IMR-90 (cell line): ENCODE measurements around the gene SERPINA1. TPM values are rescaled to one million over a fixed set of nuclear protein-coding genes. Genes with fewer than 3 reads are reported as not detected.

Experiments used
- ATAC-seq: fragments of 200-7000 bp; cut with Tn5 transposase; 2 replicates; pipeline ENCODE4 v1.9.1; 2020; ENCODE audit warnings: low read depth, mild to moderate bottlenecking, moderate library complexity
- BruUV-seq: library from RNA; stranded (reverse); fragments of 400-500 nt; replicated peaks from 2 replicates; lab custom pipeline; 2021; lab: Mats Ljungman, UMichigan
- CTCF ChIA-PET: fragments of 300-600 bp; formaldehyde crosslinking; extraction: SDS; loops from one replicate; lab custom pipeline; 2021; ENCODE audit warnings: antibody characterized with exemption; lab: Yijun Ruan, JAX
- POLR2A ChIA-PET: fragments of 300-600 bp; sonication (Branson Sonifier 250); formaldehyde crosslinking; loops from one replicate; lab custom pipeline; 2022; ENCODE audit warnings: antibody characterized with exemption; ENCODE audit not compliant: unreplicated experiment; lab: Charles Lee
- DNase-seq: peaks from one replicate; pipeline ENCODE4 v3.0.0; 2013
- H2AFZ ChIP-seq: replicated peaks from 2 replicates; pipeline ENCODE3; 2013; ENCODE audit warnings: low read length, mild to moderate bottlenecking; ENCODE audit not compliant: poor library complexity
- H2AK5ac ChIP-seq: 2 replicates; pipeline ENCODE4 v1.6.1; 2013; ENCODE audit warnings: low read depth, low read length, inconsistent platforms
- H2AK9ac ChIP-seq: replicated peaks from 2 replicates; pipeline ENCODE3; 2013; ENCODE audit warnings: mild to moderate bottlenecking, low read depth, low read length, moderate library complexity; ENCODE audit not compliant: poor library complexity
- H2BK120ac ChIP-seq: 2 replicates; pipeline ENCODE4 v1.6.1; 2013; ENCODE audit warnings: low read depth, low read length, inconsistent platforms
- H2BK15ac ChIP-seq: 3 replicates; pipeline ENCODE4 v1.6.1; 2013; ENCODE audit warnings: low read depth, low read length, inconsistent platforms
- H2BK20ac ChIP-seq: 2 replicates; pipeline ENCODE4 v1.6.1; 2013; ENCODE audit warnings: low read depth, mild to moderate bottlenecking, inconsistent platforms, low read length, moderate library complexity
- H2BK5ac ChIP-seq: 2 replicates; pipeline ENCODE4 v1.6.1; 2013; ENCODE audit warnings: mild to moderate bottlenecking, low read depth, low read length, inconsistent platforms; ENCODE audit not compliant: poor library complexity, severe bottlenecking
- H3K14ac ChIP-seq: replicated peaks from 2 replicates; pipeline ENCODE4 v1.6.1; 2013; ENCODE audit warnings: low read depth, low read length, inconsistent platforms
- H3K18ac ChIP-seq: 2 replicates; pipeline ENCODE4 v1.6.1; 2013; ENCODE audit warnings: low read depth, low read length, control low read depth
- H3K23ac ChIP-seq: 2 replicates; pipeline ENCODE4 v1.6.1; 2013; ENCODE audit warnings: low read depth, low read length, inconsistent platforms
- H3K27ac ChIP-seq: 2 replicates; pipeline ENCODE4 v1.5.1; 2013; ENCODE audit warnings: mild to moderate bottlenecking, control low read depth, low read length; ENCODE audit not compliant: insufficient read depth
- H3K27me3 ChIP-seq: 2 replicates; pipeline ENCODE4 v1.6.1; 2013; ENCODE audit warnings: low read length; ENCODE audit not compliant: control insufficient read depth, insufficient read depth
- H3K36me3 ChIP-seq: 2 replicates; pipeline ENCODE4 v1.6.1; 2013; ENCODE audit warnings: low read length, mixed read lengths; ENCODE audit not compliant: control insufficient read depth, insufficient read depth
- H3K4ac ChIP-seq: 2 replicates; pipeline ENCODE4 v1.6.1; 2013; ENCODE audit warnings: low read depth, low read length, inconsistent platforms
- H3K4me1 ChIP-seq: 2 replicates; pipeline ENCODE4 v1.6.1; 2013; ENCODE audit warnings: low read length, mixed read lengths; ENCODE audit not compliant: control insufficient read depth, insufficient read depth
- H3K4me2 ChIP-seq: 2 replicates; pipeline ENCODE4 v1.6.1; 2013; ENCODE audit warnings: low read depth, mild to moderate bottlenecking, control low read depth, low read length, moderate library complexity
- H3K4me3 ChIP-seq: 2 replicates; pipeline ENCODE4 v1.5.1; 2013; ENCODE audit warnings: low read depth, mild to moderate bottlenecking, control low read depth, low read length, moderate library complexity; ENCODE audit not compliant: insufficient read depth
- H3K56ac ChIP-seq: 2 replicates; pipeline ENCODE4 v1.6.1; 2013; ENCODE audit warnings: low read length, inconsistent platforms; ENCODE audit not compliant: insufficient read depth; ENCODE audit errors: extremely low read depth
- H3K79me1 ChIP-seq, 2 experiments: 2 replicates each; pipeline ENCODE4 v1.6.1; 2013; ENCODE audit warnings: low read length in 2 of 2, inconsistent platforms in 1 of 2, low read depth in 1 of 2
- H3K9ac ChIP-seq: 2 replicates; pipeline ENCODE4 v1.6.1; 2013; ENCODE audit warnings: low read depth, low read length, control low read depth
- H3K9me1 ChIP-seq: 2 replicates; pipeline ENCODE4 v1.6.1; 2013; ENCODE audit warnings: low read length, inconsistent platforms; ENCODE audit not compliant: insufficient read depth
- H3K9me3 ChIP-seq: 2 replicates; pipeline ENCODE4 v1.6.1; 2013; ENCODE audit warnings: low read length; ENCODE audit not compliant: control insufficient read depth, insufficient read depth
- H4K20me1 ChIP-seq: 2 replicates; pipeline ENCODE4 v1.6.1; 2013; ENCODE audit warnings: low read length, inconsistent platforms; ENCODE audit not compliant: insufficient read depth
- H4K5ac ChIP-seq: 2 replicates; pipeline ENCODE4 v1.6.1; 2013; ENCODE audit warnings: mild to moderate bottlenecking, low read depth, low read length, control low read depth
- H4K8ac ChIP-seq, 2 experiments: 2 replicates each; pipeline ENCODE4 v1.6.1; 2013; ENCODE audit warnings: low read depth in 2 of 2, low read length in 2 of 2, control low read depth in 1 of 2, inconsistent platforms in 1 of 2
- H4K91ac ChIP-seq: 2 replicates; pipeline ENCODE4 v1.6.1; 2013; ENCODE audit warnings: low read depth, low read length, inconsistent platforms; ENCODE audit not compliant: insufficient read depth
- CHD1 ChIP-seq: IDR thresholded peaks from 2 replicates; pipeline ENCODE4 v1.6.1; 2012; ENCODE audit warnings: low read depth, low read length, improper control_type of control experiment
- MAFK ChIP-seq: IDR thresholded peaks from 2 replicates; pipeline ENCODE4 v1.6.1; 2012; ENCODE audit warnings: low read depth, low read length, improper control_type of control experiment
- WGBS, 2 experiments: methylation state at CpG; one replicate each; pipeline versions ENCODE4 v1.1.5 to v1.1.7; 2013; ENCODE audit warnings: missing lambda C conversion rate in 2 of 2; ENCODE audit not compliant: insufficient read length in 1 of 2; ENCODE audit errors: extremely low coverage in 2 of 2; 5-methylcytosine and 5-hydroxymethylcytosine counted together
- dilution Hi-C: fragments of 300-500 bp; cut with HindIII; formaldehyde crosslinking; loops from one replicate; pipeline ENCODE4 v1.14.3; 2018; ENCODE audit warnings: low sequenced_read_pairs; ENCODE audit not compliant: unreplicated experiment
- in situ Hi-C: fragments of 300-500 bp; cut with MboI; formaldehyde crosslinking; loops from 3 replicates; pipeline ENCODE4 v1.14.3; 2019; ENCODE audit warnings: low sequenced_read_pairs, inconsistent platforms, mixed read lengths
- intact Hi-C: fragments of 100-400 bp; cut with micrococcal nuclease; formaldehyde crosslinking; loops from 2 replicates; pipeline ENCODE4 v1.10.0; 2022
- polyA plus RNA-seq, 3 experiments: library from polyadenylated mRNA; depleted of rRNA; stranded (reverse); fragments of >200 nt; gene quantifications; 2 replicates each; pipeline ENCODE4 v1.2.3, GENCODE V29; 2012; ENCODE audit warnings: low replicate concordance in 1 of 3
- total RNA-seq: library from RNA; depleted of rRNA; stranded (reverse); fragments of >200 nt; gene quantifications from 2 replicates; pipeline ENCODE4 v1.2.3, GENCODE V29; 2012

SERPINA1 gene
- total and polyA plus RNA-seq, 2 of the 4 experiments (the other 2 are of a cell fraction) = 0.54 to 1.2 TPM

- no peak overlapping the region for H3K4me2 ChIP-seq
- in situ Hi-C loops = no loop called here
- no peaks in the 10 kb centered on the region; the same call in 1 of the 2 replicates for H3K27me3 ChIP-seq
Observed at GRCh38 chr14:94401083-94401482, 12.7 kb upstream of the SERPINA1 start.

More at GRCh38 chr14:94401083-94401482, 12.7 kb upstream of the SERPINA1 start:
- no peaks in the 10 kb centered on the region for H3K9me3 ChIP-seq
- H3K9me1 ChIP-seq = no peaks in the 10 kb centered on the region
- H4K8ac ChIP-seq = no peak overlapping the region
- intact Hi-C loops (no loop called here), dilution Hi-C loops (no loop called here)
- ChIA-PET POLR2A (no interaction called here), CTCF (no interaction called here)
- no peak overlapping the region for H2AK5ac ChIP-seq
- H3K4ac ChIP-seq = no peak overlapping the region
- H2AK9ac ChIP-seq = no peak overlapping the region
- no CpG with 5 or more reads among the region's 1 CpG for WGBS, 2 experiments
- no peak overlapping the region for H4K5ac ChIP-seq
- no peak overlapping the region for H3K23ac ChIP-seq
- no peak overlapping the region for H2AFZ ChIP-seq
- H4K91ac ChIP-seq = no peak overlapping the region
- no peak overlapping the region for H3K9ac ChIP-seq
- H3K18ac ChIP-seq = no peak overlapping the region
- H3K4me1 ChIP-seq = no peaks in the 10 kb centered on the region; the same call in 1 of the 2 replicates
- H4K20me1 ChIP-seq = no peaks in the 10 kb centered on the region
- H3K14ac ChIP-seq = no peak overlapping the region
- H2BK15ac ChIP-seq = no peak overlapping the region
- H3K79me1 ChIP-seq = no peaks in the 10 kb centered on the region
- no peak overlapping the region for H2BK20ac ChIP-seq
- H3K27ac ChIP-seq = no peak overlapping the region
- ATAC-seq (peak; percentile 32), DNase-seq (peak; percentile 68)
- no peak overlapping the region for H2BK5ac ChIP-seq
- TF ChIP-seq MAFK (peak; percentile 14; the same call in 1 of the 2 replicates), CHD1 (no peak)
- no peak overlapping the region for H3K56ac ChIP-seq
- BruUV-seq = no TSS peak
- H3K4me3 ChIP-seq = no peak overlapping the region
- no peaks in the 10 kb centered on the region for H3K36me3 ChIP-seq
- no peak overlapping the region for H2BK120ac ChIP-seq
